GM23338 (cell line): ENCODE measurements around the gene RBM23. TPM values are rescaled to one million over a fixed set of nuclear protein-coding genes. Genes with fewer than 3 reads are reported as not detected.
"Not testable (repeated sequence)": the region's sequence is repeated elsewhere in the genome, so short reads cannot be mapped to it uniquely, and the experiment has no call there.

Experiments
- ATAC-seq: fragments of 200-7000 bp; cut with Tn5 transposase; 3 replicates; pipeline ENCODE4 v1.9.1; 2020
- DNase-seq: peaks from one replicate; pipeline ENCODE4 v3.0.0-alpha.2; 2015; ENCODE audit warnings: low spot score
- H2AFZ ChIP-seq: fragments of 200-600 bp; sonication (generic); 2 replicates; pipeline ENCODE4 v1.8.0; 2016; ENCODE audit warnings: antibody characterized with exemption, mild to moderate bottlenecking, moderate library complexity
- H3F3A ChIP-seq: fragments of 200-600 bp; sonication (generic); replicated peaks from 2 replicates; pipeline ENCODE4 v1.8.0; 2017; ENCODE audit warnings: antibody characterized with exemption, mixed run types, low read depth
- H3K27ac ChIP-seq: fragments of 200-600 bp; sonication (generic); 2 replicates; pipeline ENCODE4 v1.6.1; 2016; ENCODE audit warnings: low read depth
- H3K27me3 ChIP-seq: fragments of 200-600 bp; sonication (generic); 2 replicates; pipeline ENCODE4 v1.8.0; 2016; ENCODE audit warnings: mild to moderate bottlenecking, mixed run types, moderate library complexity; ENCODE audit not compliant: insufficient read depth
- H3K36me3 ChIP-seq: fragments of 200-600 bp; sonication (generic); 2 replicates; pipeline ENCODE4 v1.8.0; 2016; ENCODE audit warnings: mild to moderate bottlenecking; ENCODE audit not compliant: insufficient read depth
- H3K4me1 ChIP-seq: fragments of 200-600 bp; sonication (generic); 2 replicates; pipeline ENCODE4 v1.8.0; 2016; ENCODE audit warnings: mild to moderate bottlenecking, moderate library complexity; ENCODE audit not compliant: insufficient read depth
- H3K4me2 ChIP-seq: fragments of 200-600 bp; sonication (generic); 2 replicates; pipeline ENCODE4 v1.7.1; 2017; ENCODE audit warnings: mixed run types
- H3K4me3 ChIP-seq: fragments of 200-600 bp; sonication (generic); 2 replicates; pipeline ENCODE4 v1.6.1; 2016; ENCODE audit warnings: mixed run types
- H3K79me2 ChIP-seq: fragments of 200-600 bp; sonication (generic); replicated peaks from 2 replicates; pipeline ENCODE4 v1.8.0; 2017; ENCODE audit warnings: mild to moderate bottlenecking; ENCODE audit not compliant: insufficient read depth
- H3K9me2 ChIP-seq: fragments of 200-600 bp; sonication (generic); 2 replicates; pipeline ENCODE4 v1.8.0; 2017; ENCODE audit not compliant: insufficient read depth
- H4K20me1 ChIP-seq: fragments of 200-600 bp; sonication (generic); replicated peaks from 2 replicates; pipeline ENCODE4 v1.8.0; 2017; ENCODE audit warnings: mild to moderate bottlenecking; ENCODE audit not compliant: insufficient read depth
- H3K27ac Mint-ChIP-seq: 2 replicates; pipeline ENCODE4 v1.8.0; 2020; ENCODE audit warnings: inconsistent platforms, mild to moderate bottlenecking, moderate library complexity, mixed read lengths
- H3K27me3 Mint-ChIP-seq: 3 replicates; pipeline ENCODE4 v1.8.0; 2022; ENCODE audit warnings: low read depth, mild to moderate bottlenecking, moderate library complexity, mixed read lengths, inconsistent platforms; ENCODE audit not compliant: insufficient read depth, poor library complexity
- H3K36me3 Mint-ChIP-seq: 3 replicates; pipeline ENCODE4 v1.8.0; 2021; ENCODE audit warnings: low read depth, mild to moderate bottlenecking, inconsistent platforms, moderate library complexity, mixed read lengths
- H3K4me1 Mint-ChIP-seq: 3 replicates; pipeline ENCODE4 v1.8.0; 2020; ENCODE audit warnings: mild to moderate bottlenecking, inconsistent platforms, mixed read lengths
- H3K4me3 Mint-ChIP-seq: 3 replicates; pipeline ENCODE4 v1.8.0; 2021; ENCODE audit warnings: moderate library complexity, mild to moderate bottlenecking, inconsistent platforms, mixed read lengths
- H3K9me3 Mint-ChIP-seq: 3 replicates; pipeline ENCODE4 v1.8.0; 2020; ENCODE audit warnings: moderate library complexity, mild to moderate bottlenecking, inconsistent platforms, mixed read lengths
- CREB1 ChIP-seq: fragments of 250-450 bp; sonication (Bioruptor Pico); IDR thresholded peaks from 2 replicates; pipeline ENCODE4 v1.5.0; 2020; ENCODE audit warnings: low read depth, mild to moderate bottlenecking, moderate library complexity
- CTCF ChIP-seq, 2 experiments: fragments of 200-600 bp in 1 of 2; sonication (generic) in 1 of 2; conservative IDR thresholded peaks; 2 replicates each; pipeline versions ENCODE4 v1.5.1 to v1.6.1; 2016 to 2017; ENCODE audit warnings: antibody characterized with exemption in 2 of 2, low read depth in 2 of 2, mild to moderate bottlenecking in 2 of 2, moderate library complexity in 1 of 2
- EZH2 ChIP-seq: fragments of 200-600 bp; sonication (generic); IDR thresholded peaks from one replicate; pipeline ENCODE4 v1.8.0; 2017; ENCODE audit warnings: antibody characterized with exemption, mild to moderate bottlenecking, low read depth; ENCODE audit not compliant: unreplicated experiment
- JUNB ChIP-seq: IDR thresholded peaks from one replicate; pipeline ENCODE4 v1.6.1; 2016; ENCODE audit warnings: antibody characterized with exemption; ENCODE audit not compliant: unreplicated experiment
- NANOG ChIP-seq: IDR thresholded peaks from 2 replicates; pipeline ENCODE4 v1.6.1; 2016; ENCODE audit warnings: antibody characterized with exemption, borderline replicate concordance
- POLR2AphosphoS5 ChIP-seq: IDR thresholded peaks from 2 replicates; pipeline ENCODE4 v1.6.1; 2016; ENCODE audit warnings: antibody characterized with exemption, low read depth
- ZNF331 ChIP-seq: fragments of 250-450 bp; sonication (Bioruptor Pico); IDR thresholded peaks from 2 replicates; pipeline ENCODE4 v1.5.0; 2020; ENCODE audit warnings: low read depth, mild to moderate bottlenecking, moderate library complexity
- polyA plus RNA-seq: library from polyadenylated mRNA; unstranded; fragments of >200 nt; fragmentation: Nextera tagmentation; extraction: Ambion mirVana; gene quantifications from 2 replicates; pipeline ENCODE4 v1.2.1, GENCODE V29; 2016
- total RNA-seq: library from RNA; depleted of rRNA; stranded (reverse); fragments of >200 nt; shearing (Covaris generic); gene quantifications from 2 replicates; pipeline ENCODE4 v1.2.3, GENCODE V29; 2014
- TF ChIP-seq, protein P1 (sequence below): IDR thresholded peaks from one replicate; pipeline ENCODE4 v1.6.1; 2018; ENCODE audit warnings: antibody characterized with exemption; ENCODE audit not compliant: unreplicated experiment
- TF ChIP-seq, protein P2 (sequence below): IDR thresholded peaks from 2 replicates; pipeline ENCODE4 v1.6.1; 2016; ENCODE audit warnings: antibody characterized with exemption

The RBM23 gene
- total and polyA plus RNA-seq, 2 experiments from 2014 or later, result 14.4 to 52.8 TPM

DNA sequence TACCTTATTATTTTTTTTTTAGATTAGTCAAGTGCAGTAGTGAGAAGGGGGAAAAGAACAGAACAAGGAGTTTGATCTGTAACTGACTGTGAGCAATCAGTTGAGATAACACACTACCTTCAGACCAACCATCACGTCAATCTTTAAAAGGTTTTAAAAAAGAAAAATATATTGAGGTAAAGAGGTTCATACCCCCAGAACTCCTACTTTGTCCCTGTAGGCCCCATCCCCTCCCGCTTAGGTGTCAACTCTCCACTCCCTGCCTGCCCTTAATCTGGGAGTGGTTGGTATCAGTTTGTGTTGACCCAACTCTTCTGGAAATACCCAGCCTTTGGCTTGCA is 66.4 kb downstream of the RBM23 start (continued):
- no peak for TF ChIP-seq EZH2
- TF ChIP-seq CTCF (conservative IDR thresholded peaks at IDR 0.05; ENCODE audit: low read depth in 2 of 2), result no peak

GRCh38 chr14:22852178-22852577 is 66.8 kb downstream of the RBM23 start:
- H3K4me3 ChIP-seq, H3K9me2 ChIP-seq, H3K27ac ChIP-seq, DNase-seq, H3K79me2 ChIP-seq, H3K27ac Mint-ChIP-seq, H4K20me1 ChIP-seq, ATAC-seq, H3K9me3 Mint-ChIP-seq, H3K4me3 Mint-ChIP-seq, H3K36me3 Mint-ChIP-seq, H3K27me3 Mint-ChIP-seq, H3K4me2 ChIP-seq, H2AFZ ChIP-seq, H3K27me3 ChIP-seq, H3K36me3 ChIP-seq: not testable (repeated sequence)
- peaks cover 21% of the 10 kb centered on the region for H3F3A ChIP-seq
- peaks cover 26% of the 10 kb centered on the region for H3K4me1 Mint-ChIP-seq
- H3K4me1 ChIP-seq, result peaks cover 23% of the 10 kb centered on the region

DNA sequence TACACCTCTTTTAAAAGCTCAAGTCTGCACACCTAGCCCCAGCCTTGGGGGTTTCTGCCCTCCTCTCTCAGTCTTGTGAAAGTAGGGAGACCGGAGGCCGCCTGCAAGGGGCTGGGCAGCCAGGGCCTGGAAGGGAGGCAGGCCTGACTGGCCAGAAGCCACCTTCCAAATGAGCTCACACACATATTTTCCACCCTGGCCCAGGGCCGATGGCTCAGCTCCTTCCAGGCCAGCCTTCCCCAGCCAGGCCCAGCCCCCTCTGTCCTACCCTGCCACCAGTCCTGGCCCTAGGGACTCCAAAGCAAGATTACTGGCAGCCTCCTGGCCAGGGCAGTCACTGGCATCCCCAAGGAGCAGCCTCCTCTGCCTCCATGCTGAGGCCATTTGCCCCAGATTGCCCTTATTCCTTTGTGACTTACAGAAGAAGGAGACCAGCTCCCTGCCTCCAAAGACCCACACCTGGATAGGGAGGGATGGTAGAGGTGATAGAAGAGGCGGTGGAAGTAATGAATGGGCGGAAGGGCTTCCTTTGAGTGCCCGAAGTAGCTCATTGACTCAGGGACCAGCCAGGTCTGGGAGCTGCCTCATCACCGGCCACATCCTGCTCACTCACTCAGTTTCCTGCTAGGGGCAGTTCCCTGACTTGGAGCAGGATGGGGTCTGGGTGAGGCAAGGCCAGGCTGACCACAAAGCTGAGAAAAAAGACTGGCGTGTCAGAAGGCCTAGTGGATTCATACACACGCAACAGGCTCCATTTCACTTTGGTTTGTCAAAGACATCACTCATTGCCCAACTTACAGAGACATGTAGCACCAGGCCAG is 67.8 kb downstream of the RBM23 start:
- DNase-seq (no peak), ATAC-seq (no peak)
- no peaks in the 10 kb centered on the region for H3K27me3 ChIP-seq
- Mint-ChIP-seq H3K27me3 (peaks cover 9% of the 10 kb centered on the region), H3K9me3 (no peaks in the 10 kb centered on the region; the same call in 2 of the 3 replicates), H3K36me3 (0 out of 3 replicates have a peak, but pooled peaks cover 3% of the 10 kb centered on the region), H3K4me3 (no peak overlapping the region), H3K4me1 (peaks cover 26% of the 10 kb centered on the region), H3K27ac (0 out of 2 replicates have a peak overlapping the region, but pooled peaks have one; percentile 28)
- no peaks in the 10 kb centered on the region for H3K79me2 ChIP-seq
- no peaks in the 10 kb centered on the region for H4K20me1 ChIP-seq
- H3K4me1 ChIP-seq, result peaks cover 23% of the 10 kb centered on the region
- no peak overlapping the region for H3K4me3 ChIP-seq
- H3K4me2 ChIP-seq, result no peak overlapping the region
- peaks cover 21% of the 10 kb centered on the region for H3F3A ChIP-seq
- no peaks in the 10 kb centered on the region for H3K36me3 ChIP-seq
- H3K9me2 ChIP-seq, result no peaks in the 10 kb centered on the region
- H2AFZ ChIP-seq, result no peak overlapping the region
- H3K27ac ChIP-seq, result no peak overlapping the region
- TF ChIP-seq POLR2AphosphoS5 (no peak), ZNF331 (CRISPR knock-in tag) (no peak), NANOG (no peak), EZH2 (no peak), JUNB (no peak), CTCF (conservative IDR thresholded peaks at IDR 0.05; ENCODE audit: low read depth in 2 of 2) (no peak), CREB1 (CRISPR knock-in tag) (no peak)
- TF ChIP-seq, protein P1, sequence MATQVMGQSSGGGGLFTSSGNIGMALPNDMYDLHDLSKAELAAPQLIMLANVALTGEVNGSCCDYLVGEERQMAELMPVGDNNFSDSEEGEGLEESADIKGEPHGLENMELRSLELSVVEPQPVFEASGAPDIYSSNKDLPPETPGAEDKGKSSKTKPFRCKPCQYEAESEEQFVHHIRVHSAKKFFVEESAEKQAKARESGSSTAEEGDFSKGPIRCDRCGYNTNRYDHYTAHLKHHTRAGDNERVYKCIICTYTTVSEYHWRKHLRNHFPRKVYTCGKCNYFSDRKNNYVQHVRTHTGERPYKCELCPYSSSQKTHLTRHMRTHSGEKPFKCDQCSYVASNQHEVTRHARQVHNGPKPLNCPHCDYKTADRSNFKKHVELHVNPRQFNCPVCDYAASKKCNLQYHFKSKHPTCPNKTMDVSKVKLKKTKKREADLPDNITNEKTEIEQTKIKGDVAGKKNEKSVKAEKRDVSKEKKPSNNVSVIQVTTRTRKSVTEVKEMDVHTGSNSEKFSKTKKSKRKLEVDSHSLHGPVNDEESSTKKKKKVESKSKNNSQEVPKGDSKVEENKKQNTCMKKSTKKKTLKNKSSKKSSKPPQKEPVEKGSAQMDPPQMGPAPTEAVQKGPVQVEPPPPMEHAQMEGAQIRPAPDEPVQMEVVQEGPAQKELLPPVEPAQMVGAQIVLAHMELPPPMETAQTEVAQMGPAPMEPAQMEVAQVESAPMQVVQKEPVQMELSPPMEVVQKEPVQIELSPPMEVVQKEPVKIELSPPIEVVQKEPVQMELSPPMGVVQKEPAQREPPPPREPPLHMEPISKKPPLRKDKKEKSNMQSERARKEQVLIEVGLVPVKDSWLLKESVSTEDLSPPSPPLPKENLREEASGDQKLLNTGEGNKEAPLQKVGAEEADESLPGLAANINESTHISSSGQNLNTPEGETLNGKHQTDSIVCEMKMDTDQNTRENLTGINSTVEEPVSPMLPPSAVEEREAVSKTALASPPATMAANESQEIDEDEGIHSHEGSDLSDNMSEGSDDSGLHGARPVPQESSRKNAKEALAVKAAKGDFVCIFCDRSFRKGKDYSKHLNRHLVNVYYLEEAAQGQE, result no peak
- TF ChIP-seq, protein P2, sequence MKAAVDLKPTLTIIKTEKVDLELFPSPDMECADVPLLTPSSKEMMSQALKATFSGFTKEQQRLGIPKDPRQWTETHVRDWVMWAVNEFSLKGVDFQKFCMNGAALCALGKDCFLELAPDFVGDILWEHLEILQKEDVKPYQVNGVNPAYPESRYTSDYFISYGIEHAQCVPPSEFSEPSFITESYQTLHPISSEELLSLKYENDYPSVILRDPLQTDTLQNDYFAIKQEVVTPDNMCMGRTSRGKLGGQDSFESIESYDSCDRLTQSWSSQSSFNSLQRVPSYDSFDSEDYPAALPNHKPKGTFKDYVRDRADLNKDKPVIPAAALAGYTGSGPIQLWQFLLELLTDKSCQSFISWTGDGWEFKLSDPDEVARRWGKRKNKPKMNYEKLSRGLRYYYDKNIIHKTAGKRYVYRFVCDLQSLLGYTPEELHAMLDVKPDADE, result no peak
